Measurements from ENCODE around the gene CAPN3.

Gene CAPN3

DNA sequence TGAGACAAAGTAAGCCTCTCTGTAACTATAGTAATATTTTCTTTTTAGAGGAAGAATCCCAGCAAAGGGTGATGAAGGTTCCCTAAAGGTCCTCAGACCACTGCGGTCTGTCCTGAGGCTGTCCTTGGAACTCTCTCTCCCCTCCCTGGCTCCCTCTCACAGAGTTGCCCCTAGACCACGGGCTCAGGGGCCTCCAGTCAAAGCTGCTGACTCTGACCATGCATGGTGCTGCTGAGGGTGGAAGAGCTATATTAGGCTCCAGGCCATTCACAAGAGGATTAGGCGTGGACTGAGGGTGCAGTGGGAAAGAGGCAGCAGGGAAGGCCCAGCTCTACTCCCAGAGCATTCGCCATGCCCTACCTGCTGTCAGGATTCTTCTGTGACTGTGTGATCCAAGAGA lies 14.6 kb downstream of the CAPN3 start:
- Histone ChIP-seq H3K36me3 (ENCODE audit: control insufficient read depth, insufficient read depth, low read length) (no peaks in the 10 kb centered on the region), H3K4me3 (ENCODE audit: low read depth, low read length) (no peak overlapping the region), H3K4me1 (no peaks in the 10 kb centered on the region), H3K9ac (no peak overlapping the region), H2AFZ (no peak overlapping the region), H3K27me3 (ENCODE audit: control insufficient read depth, insufficient read depth, low read length) (no peaks in the 10 kb centered on the region), H3K27ac (no peak overlapping the region), H3K4me2 (ENCODE audit: low read length) (no peak overlapping the region), H3K9me3 (ENCODE audit: control insufficient read depth, low read length) (no peaks in the 10 kb centered on the region), H3K79me2 (no peaks in the 10 kb centered on the region)
- TF ChIP-seq, protein P1, sequence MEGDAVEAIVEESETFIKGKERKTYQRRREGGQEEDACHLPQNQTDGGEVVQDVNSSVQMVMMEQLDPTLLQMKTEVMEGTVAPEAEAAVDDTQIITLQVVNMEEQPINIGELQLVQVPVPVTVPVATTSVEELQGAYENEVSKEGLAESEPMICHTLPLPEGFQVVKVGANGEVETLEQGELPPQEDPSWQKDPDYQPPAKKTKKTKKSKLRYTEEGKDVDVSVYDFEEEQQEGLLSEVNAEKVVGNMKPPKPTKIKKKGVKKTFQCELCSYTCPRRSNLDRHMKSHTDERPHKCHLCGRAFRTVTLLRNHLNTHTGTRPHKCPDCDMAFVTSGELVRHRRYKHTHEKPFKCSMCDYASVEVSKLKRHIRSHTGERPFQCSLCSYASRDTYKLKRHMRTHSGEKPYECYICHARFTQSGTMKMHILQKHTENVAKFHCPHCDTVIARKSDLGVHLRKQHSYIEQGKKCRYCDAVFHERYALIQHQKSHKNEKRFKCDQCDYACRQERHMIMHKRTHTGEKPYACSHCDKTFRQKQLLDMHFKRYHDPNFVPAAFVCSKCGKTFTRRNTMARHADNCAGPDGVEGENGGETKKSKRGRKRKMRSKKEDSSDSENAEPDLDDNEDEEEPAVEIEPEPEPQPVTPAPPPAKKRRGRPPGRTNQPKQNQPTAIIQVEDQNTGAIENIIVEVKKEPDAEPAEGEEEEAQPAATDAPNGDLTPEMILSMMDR (IDR thresholded peaks at IDR 0.05): no peak

DNA sequence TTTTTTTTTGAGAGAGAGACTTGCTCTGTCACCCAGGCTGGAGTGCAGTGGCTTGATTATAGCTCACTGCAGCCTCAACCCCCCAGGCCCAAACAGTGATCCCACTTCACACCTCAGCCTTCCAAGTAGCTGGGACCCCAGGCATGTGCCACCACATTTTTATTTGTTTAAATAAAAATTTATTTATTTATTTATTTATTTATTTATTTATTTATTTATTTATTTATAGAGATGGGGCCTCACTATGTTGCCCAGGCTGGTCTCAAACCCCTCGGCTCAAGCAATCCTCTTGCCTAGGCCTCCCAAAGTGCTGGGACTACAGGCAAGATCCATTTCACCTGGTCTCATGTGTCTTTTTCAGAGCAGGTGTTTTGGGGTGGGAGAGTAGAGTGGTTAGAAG lies 15.5 kb downstream of the CAPN3 start:
- TF ChIP-seq, protein P1 (IDR thresholded peaks at IDR 0.05): no peak
- Histone ChIP-seq H3K4me3 (ENCODE audit: low read depth, low read length) (no peak overlapping the region), H3K27me3 (ENCODE audit: control insufficient read depth, insufficient read depth, low read length) (no peaks in the 10 kb centered on the region), H3K9me3 (ENCODE audit: control insufficient read depth, low read length) (no peaks in the 10 kb centered on the region), H2AFZ (no peak overlapping the region), H3K36me3 (ENCODE audit: control insufficient read depth, insufficient read depth, low read length) (no peaks in the 10 kb centered on the region), H3K4me2 (ENCODE audit: low read length) (no peak overlapping the region), H3K4me1 (no peaks in the 10 kb centered on the region), H3K9ac (no peak overlapping the region), H3K79me2 (no peaks in the 10 kb centered on the region), H3K27ac (no peak overlapping the region)

DNA sequence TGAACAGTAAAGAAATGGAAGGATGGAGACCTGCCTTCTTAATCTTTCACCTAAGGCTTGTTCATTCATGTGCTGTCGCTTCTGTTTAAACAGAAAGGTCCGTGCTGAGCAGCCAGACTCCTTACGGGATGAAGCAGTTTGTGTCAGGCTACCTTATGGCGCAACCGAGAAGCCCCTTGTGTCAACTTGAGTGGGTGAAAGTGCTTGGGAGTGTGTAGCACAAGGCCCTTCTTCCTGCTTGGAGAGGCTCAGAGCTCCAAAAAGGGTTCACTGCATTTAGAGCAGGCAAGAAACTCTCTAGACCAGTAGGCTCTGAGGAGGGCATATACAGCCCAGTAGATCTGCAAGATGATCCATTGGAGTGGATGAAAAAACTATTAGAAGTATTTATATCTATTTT lies 16.0 kb downstream of the CAPN3 start:
- no peaks in the 10 kb centered on the region for H3K36me3 ChIP-seq (ENCODE audit: control insufficient read depth, insufficient read depth, low read length)
- no peak overlapping the region for H2AFZ ChIP-seq
- H3K4me2 ChIP-seq (ENCODE audit: low read length): no peak overlapping the region
- TF ChIP-seq, protein P1 (IDR thresholded peaks at IDR 0.05): no peak
- H3K27ac ChIP-seq: no peak overlapping the region
- no peaks in the 10 kb centered on the region for H3K4me1 ChIP-seq
- no peaks in the 10 kb centered on the region for H3K27me3 ChIP-seq (ENCODE audit: control insufficient read depth, insufficient read depth, low read length)
- no peak overlapping the region for H3K4me3 ChIP-seq (ENCODE audit: low read depth, low read length)
- no peak overlapping the region for H3K9ac ChIP-seq
- no peaks in the 10 kb centered on the region for H3K9me3 ChIP-seq (ENCODE audit: control insufficient read depth, low read length)
- no peaks in the 10 kb centered on the region for H3K79me2 ChIP-seq

DNA sequence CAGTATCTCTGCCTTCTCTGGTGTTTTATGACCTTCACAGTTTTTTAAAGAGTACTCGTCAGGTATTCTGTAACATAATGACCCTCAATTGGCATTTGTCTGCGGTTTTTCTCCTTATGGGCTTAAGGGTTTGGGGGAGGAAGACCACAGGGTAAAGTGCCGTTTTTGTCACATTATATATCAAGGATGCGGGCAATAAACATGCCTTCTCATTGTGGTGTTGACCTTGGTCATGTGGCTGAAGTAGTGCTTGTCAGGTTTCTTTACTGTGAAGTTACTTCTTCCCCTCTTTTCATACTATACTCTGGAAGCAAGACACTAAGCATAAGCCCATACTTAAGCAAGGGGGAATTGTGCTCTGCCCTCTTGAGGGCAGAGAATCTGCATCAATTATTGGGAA lies 16.6 kb downstream of the CAPN3 start:
- no peak overlapping the region for H3K27ac ChIP-seq
- H3K79me2 ChIP-seq: no peaks in the 10 kb centered on the region

DNA sequence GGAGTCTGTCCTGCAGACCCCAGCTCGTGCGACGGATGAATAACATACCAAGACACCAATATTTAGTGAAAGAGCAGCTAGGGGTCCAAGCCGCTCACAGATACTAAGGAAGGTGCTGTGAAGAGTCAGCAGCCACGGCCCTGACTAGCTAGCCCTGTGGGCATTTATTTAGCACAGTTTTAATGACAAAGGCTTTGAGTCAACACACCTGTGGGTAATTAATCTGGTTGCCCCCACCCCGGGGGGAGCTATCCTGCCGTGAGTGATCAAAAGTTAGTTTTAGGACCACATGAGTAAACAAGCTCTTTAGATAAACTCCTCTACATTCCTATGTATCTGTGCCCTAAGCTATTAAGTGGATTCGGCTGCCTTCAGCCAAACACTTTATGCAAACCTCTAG lies 18.7 kb downstream of the CAPN3 start:
- H3K27me3 ChIP-seq (ENCODE audit: control insufficient read depth, insufficient read depth, low read length): no peaks in the 10 kb centered on the region
- H3K4me1 ChIP-seq: no peaks in the 10 kb centered on the region
- H3K36me3 ChIP-seq (ENCODE audit: control insufficient read depth, insufficient read depth, low read length): no peaks in the 10 kb centered on the region
- H3K9ac ChIP-seq: no peak overlapping the region
- no peak overlapping the region for H2AFZ ChIP-seq
- no peaks in the 10 kb centered on the region for H3K79me2 ChIP-seq
- H3K27ac ChIP-seq: no peak overlapping the region
- TF ChIP-seq, protein P1 (IDR thresholded peaks at IDR 0.05): no peak
- H3K4me3 ChIP-seq (ENCODE audit: low read depth, low read length): no peak overlapping the region
- H3K9me3 ChIP-seq (ENCODE audit: control insufficient read depth, low read length): no peaks in the 10 kb centered on the region
- no peak overlapping the region for H3K4me2 ChIP-seq (ENCODE audit: low read length)

More for the DNA sequence above, 16.6 kb downstream of the CAPN3 start:
- Histone ChIP-seq H3K9me3 (ENCODE audit: control insufficient read depth, low read length) (no peaks in the 10 kb centered on the region), H3K4me1 (no peaks in the 10 kb centered on the region), H3K36me3 (ENCODE audit: control insufficient read depth, insufficient read depth, low read length) (no peaks in the 10 kb centered on the region), H3K4me3 (ENCODE audit: low read depth, low read length) (no peak overlapping the region), H3K4me2 (ENCODE audit: low read length) (no peak overlapping the region), H3K9ac (no peak overlapping the region), H2AFZ (no peak overlapping the region), H3K27me3 (ENCODE audit: control insufficient read depth, insufficient read depth, low read length) (no peaks in the 10 kb centered on the region)
- TF ChIP-seq, protein P1 (IDR thresholded peaks at IDR 0.05): no peak

Data from parathyroid adenoma (tissue), 2 donors.